Heart right ventricle (tissue), 16 donors: ENCODE measurements around the gene COMT. TPM values are rescaled to one million over a fixed set of nuclear protein-coding genes. Genes with fewer than 3 reads are reported as not detected.

ENCODE experiments used
- ATAC-seq, 8 donors: fragments of 200-7000 bp; cut with Tn5 transposase; one replicate each; pipeline ENCODE4 v1.9.1; 2020; ENCODE audit warnings: mild to moderate bottlenecking in 8 of 8, moderate library complexity in 8 of 8, moderate number of reproducible peaks in 1 of 8
- DNase-seq, 2 donors: peaks; one replicate each; pipeline ENCODE4 v3.0.0-alpha.2; 2020
- H3K27ac ChIP-seq, 10 donors: fragments of 200-600 bp; sonication (generic) in 2 of 10; one replicate each; pipeline versions ENCODE4 v1.5.0 to v1.8.0; 2020 to 2022; ENCODE audit warnings: mild to moderate bottlenecking in 3 of 10
- H3K27me3 ChIP-seq, 7 donors: fragments of 200-600 bp; one replicate each; pipeline ENCODE4 v1.8.0; 2021 to 2022; ENCODE audit warnings: mild to moderate bottlenecking in 2 of 7
- H3K36me3 ChIP-seq, 9 donors: fragments of 200-600 bp; sonication (generic) in 1 of 9; one replicate each; pipeline versions ENCODE4 v1.5.0 to v1.8.0; 2020 to 2022; ENCODE audit warnings: mild to moderate bottlenecking in 2 of 9
- H3K4me1 ChIP-seq, 9 donors: fragments of 200-600 bp; sonication (generic) in 1 of 9; one replicate each; pipeline versions ENCODE4 v1.5.0 to v1.8.0; 2020 to 2022; ENCODE audit warnings: mild to moderate bottlenecking in 4 of 9
- H3K4me3 ChIP-seq, 10 donors: fragments of 200-600 bp; sonication (generic) in 2 of 10; one replicate each; pipeline versions ENCODE4 v1.5.0 to v1.8.0; 2020 to 2022; ENCODE audit warnings: mild to moderate bottlenecking in 7 of 10, moderate library complexity in 2 of 10
- H3K9me3 ChIP-seq, 11 donors: fragments of 200-600 bp in 10 of 11; sonication (generic) in 2 of 11; one replicate each; pipeline versions ENCODE4 v1.5.0 to v1.8.0; 2013 to 2022; ENCODE audit warnings: mild to moderate bottlenecking in 2 of 11, control low read depth in 1 of 11, moderate library complexity in 1 of 11
- WGBS, 2 donors: extraction: QIAGEN DNeasy Blood & Tissue Kit; methylation state at CpG; one replicate each; pipeline ENCODE4 v1.1.7; 2013; ENCODE audit warnings: inconsistent platforms in 1 of 2; 5-methylcytosine and 5-hydroxymethylcytosine counted together
- intact Hi-C, 10 donors: fragments of 100-400 bp; cut with DNase I; formaldehyde crosslinking; loops; one replicate each; pipeline versions ENCODE4 v1.11.1 to v1.14.2; 2022
- polyA plus RNA-seq, 2 donors: library from polyadenylated mRNA; stranded (reverse); fragments of 200-250 nt; gene quantifications; one replicate each; pipeline ENCODE4 v1.2.3, GENCODE V29; 2013
- total RNA-seq, 10 donors: library from RNA; stranded (reverse); fragmentation: NEBNext Ultra II Directional in 3 of 10; extraction: Animal tissue kit (Norgen Biotek cat#: 25700) in 3 of 10; gene quantifications; one replicate each; pipeline versions ENCODE4 v1.2.1 to v1.2.4, GENCODE V29; 2021 to 2023
- TF ChIP-seq, protein P1 (sequence below), 9 donors: fragments of 200-600 bp; sonication (generic) in 2 of 9; IDR thresholded peaks; one replicate each; pipeline versions ENCODE4 v1.5.0 to v1.8.0; 2021 to 2022; ENCODE audit warnings: antibody characterized with exemption in 9 of 9, mild to moderate bottlenecking in 5 of 9, moderate library complexity in 1 of 9
- donor health status: Arrhythmogenic right ventricular cardiomyopathy.
- donor health status: ischemic (EF 13 %, LVEDD 7.1; RV severe dilation, severe dysfunction).
- donor health status: healthy with polysubstance abuse.
- donor health status: DM: no; HTN: yes; CAD: no.
- donor health status: DM: no; HTN: no; CAD: no.
- donor health status: ischemic (EF 25% LVEDD 6.9; RV normal size, moderate dysfunction).
- donor health status: ischemic (EF 25% LVEDD 5.7; RV mildly dilated, moderate dysfunction).
- donor health status: healthy.
- donor health status: DM: yes; HTN: yes; CAD: no.
- donor health status: Ischemic cardiomyopathy.
- donor health status: ischemic (EF 35%, LVEDD 5.7; RV mildly dilated, moderate dysfunction).
- donor health status: nonischemic (EF 11% LVEDD 7.7; RV severe dilation, severe dysfunction).
- donor health status: DM: yes; HTN: yes; CAD: no.
- donor health status: PGD.
- donor health status: ischemic (EF 29% LVEDD 5.4; RV normal size, mild dysfunction).
- donor health status: nonischemic (EF 23%, LVEDD 6.1; RV moderate dilation, normal function).

The COMT gene
- total and polyA plus RNA-seq, 12 donors, result 42.9 to 273 (median 101) TPM

- peak in 2 of 8 donors; percentile 2 to 38 for ATAC-seq
Observed at GRCh38 chr22:19995611-19996339, 54.2 kb downstream of the COMT start.

DNA sequence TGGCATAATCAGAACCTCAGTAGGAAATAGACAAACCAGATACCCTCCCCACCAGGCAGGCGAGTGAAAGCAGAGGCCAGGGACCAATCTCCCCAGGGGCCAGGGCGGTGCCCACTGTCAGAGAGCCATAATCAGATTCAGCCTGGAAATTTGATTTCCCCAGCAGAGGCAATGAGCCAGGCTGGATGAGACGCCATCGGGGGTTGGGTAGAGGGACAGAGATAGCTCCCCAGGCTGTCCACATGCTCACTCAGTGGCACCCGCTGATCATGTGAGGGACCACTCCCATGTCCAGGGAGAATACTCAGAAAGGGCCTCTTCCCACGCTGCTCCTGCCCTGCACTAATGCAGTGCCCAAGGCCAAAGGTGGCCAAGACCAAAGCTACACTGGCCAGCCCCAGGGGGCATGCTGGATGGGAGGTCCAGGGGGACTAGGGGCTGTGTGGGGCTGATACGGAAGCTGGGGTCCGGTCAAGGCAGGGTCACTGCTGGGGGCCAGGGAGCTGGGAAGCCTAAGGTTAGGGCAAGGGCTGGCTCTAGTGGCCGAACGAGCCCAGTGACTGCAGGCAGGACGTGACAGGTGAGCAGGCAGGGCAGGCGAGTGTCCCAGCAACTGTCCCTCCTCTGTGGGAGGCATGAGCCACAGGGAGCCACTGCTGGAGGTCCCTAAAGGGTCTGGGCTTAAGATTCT is 55.3 kb downstream of the COMT start:
- Histone ChIP-seq H3K36me3 (no peaks in the 10 kb centered on the region), H3K4me3 (no peak overlapping the region), H3K27me3 (no peaks in the 10 kb centered on the region), H3K27ac (no peak overlapping the region), H3K4me1 (peaks cover 18 to 59% (median 44%) of the 10 kb centered on the region in 9 donors), H3K9me3 (no peaks in the 10 kb centered on the region)
- no peak for ATAC-seq
- TF ChIP-seq, protein P1, sequence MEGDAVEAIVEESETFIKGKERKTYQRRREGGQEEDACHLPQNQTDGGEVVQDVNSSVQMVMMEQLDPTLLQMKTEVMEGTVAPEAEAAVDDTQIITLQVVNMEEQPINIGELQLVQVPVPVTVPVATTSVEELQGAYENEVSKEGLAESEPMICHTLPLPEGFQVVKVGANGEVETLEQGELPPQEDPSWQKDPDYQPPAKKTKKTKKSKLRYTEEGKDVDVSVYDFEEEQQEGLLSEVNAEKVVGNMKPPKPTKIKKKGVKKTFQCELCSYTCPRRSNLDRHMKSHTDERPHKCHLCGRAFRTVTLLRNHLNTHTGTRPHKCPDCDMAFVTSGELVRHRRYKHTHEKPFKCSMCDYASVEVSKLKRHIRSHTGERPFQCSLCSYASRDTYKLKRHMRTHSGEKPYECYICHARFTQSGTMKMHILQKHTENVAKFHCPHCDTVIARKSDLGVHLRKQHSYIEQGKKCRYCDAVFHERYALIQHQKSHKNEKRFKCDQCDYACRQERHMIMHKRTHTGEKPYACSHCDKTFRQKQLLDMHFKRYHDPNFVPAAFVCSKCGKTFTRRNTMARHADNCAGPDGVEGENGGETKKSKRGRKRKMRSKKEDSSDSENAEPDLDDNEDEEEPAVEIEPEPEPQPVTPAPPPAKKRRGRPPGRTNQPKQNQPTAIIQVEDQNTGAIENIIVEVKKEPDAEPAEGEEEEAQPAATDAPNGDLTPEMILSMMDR (IDR thresholded peaks at IDR 0.05), result no peak
- WGBS, 2 donors, result 84 to 86% methylated on average over 12 of the region's 12 CpGs
- peak in 1 of 2 donors; percentile 11 for DNase-seq
- intact Hi-C loops, result no loop called here

More at GRCh38 chr22:19995611-19996339, 54.2 kb downstream of the COMT start:
- DNase-seq, result peak in 1 of 2 donors; percentile 25
- WGBS, 2 donors, result 65 to 71% methylated on average over 18 of the region's 18 CpGs
- Histone ChIP-seq H3K27ac (peak overlapping the region in 4 of 10 donors; percentile 8 to 31 (median 18)), H3K9me3 (no peaks in the 10 kb centered on the region), H3K4me3 (no peak overlapping the region), H3K4me1 (peaks cover 21 to 62% (median 49%) of the 10 kb centered on the region in 9 donors), H3K36me3 (no peaks in the 10 kb centered on the region), H3K27me3 (no peaks in the 10 kb centered on the region)
- intact Hi-C loops, result no loop called here
- TF ChIP-seq, protein P1 (IDR thresholded peaks at IDR 0.05), result no peak

GRCh38 chr22:19997561-19998231 is 56.1 kb downstream of the COMT start:
- Histone ChIP-seq H3K9me3 (peaks cover 0 to 3% (median 0%) of the 10 kb centered on the region in 11 donors), H3K4me1 (peaks cover 18 to 60% (median 40%) of the 10 kb centered on the region in 9 donors), H3K36me3 (no peaks in the 10 kb centered on the region), H3K27ac (no peak overlapping the region), H3K27me3 (no peaks in the 10 kb centered on the region), H3K4me3 (no peak overlapping the region)
- intact Hi-C loops, result no loop called here
- 91 to 93% methylated on average over 19 of the region's 19 CpGs for WGBS, 2 donors
- DNase-seq, result peak in 1 of 2 donors; percentile 10
- no peak for ATAC-seq
- TF ChIP-seq, protein P1 (IDR thresholded peaks at IDR 0.05), result no peak
